Measurements from ENCODE around the gene OLIG1.

The OLIG1 gene

DNA sequence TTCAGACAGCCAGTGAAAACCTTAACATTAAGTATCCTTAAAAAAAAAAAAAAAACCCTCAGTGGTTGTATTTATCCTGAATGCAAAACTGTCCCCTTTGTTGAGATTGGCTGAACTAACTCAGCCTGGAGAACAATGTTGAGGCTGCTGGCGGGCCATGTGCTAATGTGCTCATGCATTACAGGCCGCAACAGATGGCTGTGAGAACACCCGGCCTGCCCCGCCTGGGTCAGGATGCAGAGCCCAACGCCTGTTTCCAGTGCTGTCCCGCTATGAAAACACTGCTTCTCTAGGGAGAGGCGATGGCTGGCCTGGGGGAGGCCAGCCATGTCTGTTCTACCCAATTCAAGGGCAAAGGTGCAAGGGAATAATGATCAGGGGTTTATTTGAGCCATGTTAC, 30.4 kb upstream of the OLIG1 start:
- no peak for DNase-seq
- peaks cover 3% of the 10 kb centered on the region for H3K27me3 ChIP-seq (replicated peaks)
- in situ Hi-C loops (cut with HindIII; ENCODE audit: low pct_ligation_motif_present, low sequenced_read_pairs), result no loop called here

DNA sequence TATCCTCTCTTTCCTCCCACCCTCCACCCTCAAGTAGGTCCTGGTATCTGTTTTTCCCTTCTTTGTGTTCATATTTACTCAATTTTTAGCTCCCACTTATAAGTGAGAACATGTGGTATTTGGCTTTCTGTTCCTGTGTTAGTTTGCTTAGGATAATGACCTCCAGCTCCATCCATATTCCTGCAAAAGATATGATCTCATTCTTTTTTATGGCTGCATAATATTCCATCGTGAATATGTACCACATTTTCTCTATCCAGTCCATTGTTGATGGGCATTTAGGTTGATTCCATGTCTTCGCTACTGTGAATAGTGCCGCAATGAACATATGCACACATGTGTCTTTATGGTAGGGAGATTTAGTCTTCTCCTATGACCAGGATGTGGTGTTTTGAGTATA, 29.7 kb upstream of the OLIG1 start:
- no peak for DNase-seq
- in situ Hi-C loops (cut with HindIII; ENCODE audit: low pct_ligation_motif_present, low sequenced_read_pairs), result no loop called here
- H3K27ac ChIP-seq, result no peak overlapping the region

More for the DNA sequence above, 30.4 kb upstream of the OLIG1 start:
- no peak overlapping the region for H3K4me3 ChIP-seq (ENCODE audit: low read depth, low read length)
- H3K36me3 ChIP-seq (replicated peaks), result no peaks in the 10 kb centered on the region
- H3K27ac ChIP-seq, result no peak overlapping the region
- TF ChIP-seq, protein P1, sequence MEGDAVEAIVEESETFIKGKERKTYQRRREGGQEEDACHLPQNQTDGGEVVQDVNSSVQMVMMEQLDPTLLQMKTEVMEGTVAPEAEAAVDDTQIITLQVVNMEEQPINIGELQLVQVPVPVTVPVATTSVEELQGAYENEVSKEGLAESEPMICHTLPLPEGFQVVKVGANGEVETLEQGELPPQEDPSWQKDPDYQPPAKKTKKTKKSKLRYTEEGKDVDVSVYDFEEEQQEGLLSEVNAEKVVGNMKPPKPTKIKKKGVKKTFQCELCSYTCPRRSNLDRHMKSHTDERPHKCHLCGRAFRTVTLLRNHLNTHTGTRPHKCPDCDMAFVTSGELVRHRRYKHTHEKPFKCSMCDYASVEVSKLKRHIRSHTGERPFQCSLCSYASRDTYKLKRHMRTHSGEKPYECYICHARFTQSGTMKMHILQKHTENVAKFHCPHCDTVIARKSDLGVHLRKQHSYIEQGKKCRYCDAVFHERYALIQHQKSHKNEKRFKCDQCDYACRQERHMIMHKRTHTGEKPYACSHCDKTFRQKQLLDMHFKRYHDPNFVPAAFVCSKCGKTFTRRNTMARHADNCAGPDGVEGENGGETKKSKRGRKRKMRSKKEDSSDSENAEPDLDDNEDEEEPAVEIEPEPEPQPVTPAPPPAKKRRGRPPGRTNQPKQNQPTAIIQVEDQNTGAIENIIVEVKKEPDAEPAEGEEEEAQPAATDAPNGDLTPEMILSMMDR (IDR thresholded peaks at IDR 0.05; ENCODE audit: low read depth, low read length, missing control alignments), result no peak

DNA sequence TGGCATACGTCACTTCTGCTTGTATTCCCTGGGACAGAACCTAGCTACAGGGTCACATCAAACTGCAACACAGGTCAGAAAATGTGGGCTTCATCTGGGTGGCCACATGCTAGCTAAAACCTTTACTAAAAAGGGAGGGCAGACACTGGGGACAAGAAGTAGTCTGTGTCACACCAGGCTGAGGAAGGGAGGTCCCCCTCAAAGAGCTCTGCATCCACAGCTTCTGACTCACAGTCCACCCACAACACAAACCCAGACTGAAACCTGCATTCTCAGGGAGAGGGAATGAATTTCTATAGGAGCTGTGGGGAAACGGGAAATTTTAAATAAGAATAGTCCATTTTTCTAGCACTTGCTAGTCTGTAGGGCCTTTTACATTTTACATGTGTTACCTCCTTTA, 28.0 kb upstream of the OLIG1 start:
- no peak for DNase-seq
- Histone ChIP-seq H3K27ac (no peak overlapping the region), H3K36me3 (replicated peaks) (no peaks in the 10 kb centered on the region), H3K4me3 (ENCODE audit: low read depth, low read length) (no peak overlapping the region), H3K27me3 (replicated peaks) (peaks cover 2% of the 10 kb centered on the region)
- in situ Hi-C loops (cut with HindIII; ENCODE audit: low pct_ligation_motif_present, low sequenced_read_pairs), result no loop called here
- TF ChIP-seq, protein P1 (IDR thresholded peaks at IDR 0.05; ENCODE audit: low read depth, low read length, missing control alignments), result no peak

More for the DNA sequence above, 29.7 kb upstream of the OLIG1 start:
- Histone ChIP-seq H3K4me3 (ENCODE audit: low read depth, low read length) (no peak overlapping the region), H3K36me3 (replicated peaks) (no peaks in the 10 kb centered on the region), H3K27me3 (replicated peaks) (peaks cover 2% of the 10 kb centered on the region)
- TF ChIP-seq, protein P1 (IDR thresholded peaks at IDR 0.05; ENCODE audit: low read depth, low read length, missing control alignments), result no peak

DNA sequence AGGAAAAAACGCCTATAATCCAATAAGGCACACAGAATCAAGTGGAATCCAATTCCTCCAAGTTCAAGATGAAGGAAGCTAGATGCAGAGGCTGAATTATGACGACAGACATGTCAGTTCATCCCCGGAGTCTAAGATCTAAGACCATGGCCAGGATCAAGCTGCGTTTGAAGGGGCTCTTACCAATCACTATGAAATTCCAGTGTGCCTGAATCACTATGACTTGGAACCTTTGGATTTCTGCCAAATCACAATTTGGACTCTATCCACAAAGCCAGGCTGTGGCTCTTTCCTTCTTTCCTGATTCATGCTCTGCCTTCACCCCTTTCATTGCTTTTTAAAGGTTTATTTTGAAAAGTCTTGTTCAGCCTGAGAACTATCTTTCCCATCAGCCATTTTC, 27.1 kb upstream of the OLIG1 start:
- peak; percentile 92 for DNase-seq

DNA sequence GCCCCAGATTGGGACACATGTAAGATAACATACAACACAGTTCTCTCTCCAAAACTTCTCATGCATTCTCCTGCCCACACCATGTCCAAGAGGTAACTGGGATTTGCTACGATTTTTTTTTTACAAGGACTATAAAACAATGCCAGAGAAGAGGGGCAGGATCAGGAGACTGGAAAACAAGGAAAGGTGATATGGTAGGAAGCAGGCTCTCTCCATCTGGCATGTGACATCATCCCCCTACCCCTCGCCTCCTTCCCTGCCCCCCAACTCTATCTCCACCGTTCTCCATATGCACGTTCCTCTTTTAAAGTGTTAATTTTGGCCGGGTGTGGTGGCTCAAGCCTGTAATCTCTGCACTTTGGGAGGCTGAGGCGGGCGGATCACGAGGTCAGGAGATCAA, 23.5 kb upstream of the OLIG1 start:
- H3K36me3 ChIP-seq (replicated peaks), result no peaks in the 10 kb centered on the region
- no peak overlapping the region for H3K4me3 ChIP-seq (ENCODE audit: low read depth, low read length)
- TF ChIP-seq, protein P1 (IDR thresholded peaks at IDR 0.05; ENCODE audit: low read depth, low read length, missing control alignments), result no peak
- in situ Hi-C loops (cut with HindIII; ENCODE audit: low pct_ligation_motif_present, low sequenced_read_pairs), result no loop called here
- peaks cover 16% of the 10 kb centered on the region for H3K27me3 ChIP-seq (replicated peaks)
- no peak overlapping the region for H3K27ac ChIP-seq
- no peak for DNase-seq

More for the DNA sequence above, 27.1 kb upstream of the OLIG1 start:
- TF ChIP-seq, protein P1 (IDR thresholded peaks at IDR 0.05; ENCODE audit: low read depth, low read length, missing control alignments), result no peak
- Histone ChIP-seq H3K27me3 (replicated peaks) (peaks cover 6% of the 10 kb centered on the region), H3K27ac (no peak overlapping the region), H3K36me3 (replicated peaks) (no peaks in the 10 kb centered on the region), H3K4me3 (ENCODE audit: low read depth, low read length) (no peak overlapping the region)
- in situ Hi-C loops (cut with HindIII; ENCODE audit: low pct_ligation_motif_present, low sequenced_read_pairs), result no loop called here

DNA sequence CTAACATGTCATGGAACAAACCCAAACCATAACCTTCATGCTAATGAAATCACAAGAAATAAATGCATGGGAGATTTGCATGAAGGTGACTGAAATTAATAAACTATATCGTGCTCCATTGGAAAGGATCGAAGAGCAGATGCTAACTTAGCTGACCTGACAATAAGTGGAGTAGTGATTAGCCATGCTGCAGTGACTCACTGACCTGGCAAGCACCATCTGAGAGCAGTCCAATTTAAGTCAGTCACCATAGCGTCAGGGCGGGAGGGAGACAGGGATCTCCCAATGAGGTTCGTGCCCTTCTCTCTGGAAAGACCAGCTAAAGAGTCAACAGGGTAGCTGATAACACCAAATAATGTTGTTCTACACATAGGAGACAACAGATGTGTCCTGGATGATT, 22.7 kb upstream of the OLIG1 start:
- no peak overlapping the region for H3K27ac ChIP-seq
- DNase-seq, result no peak
- in situ Hi-C loops (cut with HindIII; ENCODE audit: low pct_ligation_motif_present, low sequenced_read_pairs), result no loop called here
- TF ChIP-seq, protein P1 (IDR thresholded peaks at IDR 0.05; ENCODE audit: low read depth, low read length, missing control alignments), result no peak
- H3K36me3 ChIP-seq (replicated peaks), result no peaks in the 10 kb centered on the region
- no peak overlapping the region for H3K4me3 ChIP-seq (ENCODE audit: low read depth, low read length)
- peaks cover 16% of the 10 kb centered on the region for H3K27me3 ChIP-seq (replicated peaks)

Measured in brain microvascular endothelial cell (primary cell).